DOHH2 (cell line): ENCODE data around the gene TBC1D14.

Experiments
- H3F3A ChIP-seq: fragments of 200-600 bp; sonication (generic), shearing (Covaris generic); 2 replicates; pipeline ENCODE4 v1.6.0; 2016; ENCODE audit warnings: antibody characterized with exemption, mild to moderate bottlenecking; ENCODE audit not compliant: control insufficient read depth, insufficient read depth
- H3K27ac ChIP-seq: fragments of 200-600 bp; sonication (generic); 2 replicates; pipeline ENCODE4 v1.5.1; 2014; ENCODE audit warnings: low read depth, mild to moderate bottlenecking, low read length, moderate library complexity
- H3K27me3 ChIP-seq: fragments of 200-600 bp; sonication (generic); 2 replicates; pipeline ENCODE4 v1.6.1; 2014; ENCODE audit warnings: mild to moderate bottlenecking, low read length, mixed read lengths; ENCODE audit not compliant: control insufficient read depth
- H3K36me3 ChIP-seq: fragments of 200-600 bp; sonication (generic); 2 replicates; pipeline ENCODE4 v1.6.1; 2014; ENCODE audit warnings: mild to moderate bottlenecking, low read length, moderate library complexity, mixed read lengths; ENCODE audit not compliant: control insufficient read depth
- H3K4me1 ChIP-seq: fragments of 200-600 bp; sonication (generic); 2 replicates; pipeline ENCODE4 v1.6.1; 2014; ENCODE audit warnings: mild to moderate bottlenecking, low read length, mixed read lengths; ENCODE audit not compliant: control insufficient read depth
- H3K4me2 ChIP-seq: fragments of 200-600 bp; sonication (generic); 2 replicates; pipeline ENCODE4 v1.6.0; 2014; ENCODE audit warnings: mild to moderate bottlenecking, low read length, moderate library complexity
- H3K4me3 ChIP-seq: fragments of 200-600 bp; sonication (generic); 2 replicates; pipeline ENCODE4 v1.5.1; 2014; ENCODE audit warnings: mild to moderate bottlenecking, low read length, mixed read lengths
- H3K79me2 ChIP-seq: fragments of 200-600 bp; sonication (generic); 2 replicates; pipeline ENCODE4 v1.6.1; 2014; ENCODE audit warnings: mild to moderate bottlenecking, low read length, mixed read lengths; ENCODE audit not compliant: control insufficient read depth
- H3K9me2 ChIP-seq: fragments of 200-600 bp; sonication (generic); replicated peaks from 2 replicates; pipeline ENCODE4 v1.6.1; 2014; ENCODE audit warnings: mild to moderate bottlenecking, low read length, mixed read lengths; ENCODE audit not compliant: control insufficient read depth
- H3K9me3 ChIP-seq: fragments of 200-600 bp; sonication (generic); 2 replicates; pipeline ENCODE4 v1.6.1; 2014; ENCODE audit warnings: antibody characterized with exemption, low read length, mixed read lengths; ENCODE audit not compliant: control insufficient read depth, insufficient read depth
- H4K20me1 ChIP-seq: fragments of 200-600 bp; sonication (generic); 2 replicates; pipeline ENCODE4 v1.6.0; 2014; ENCODE audit warnings: low read depth, mild to moderate bottlenecking, antibody characterized with exemption, low read length, moderate library complexity; ENCODE audit not compliant: control insufficient read depth, insufficient read depth
- CTCF ChIP-seq: fragments of 200-600 bp; sonication (generic); IDR thresholded peaks from one replicate; pipeline ENCODE4 v1.5.1; 2014; ENCODE audit warnings: antibody characterized with exemption, mild to moderate bottlenecking, low read depth, low read length; ENCODE audit not compliant: poor library complexity, severe bottlenecking
- EZH2phosphoT487 ChIP-seq: fragments of 200-600 bp; sonication (generic); IDR thresholded peaks from 2 replicates; pipeline ENCODE4 v1.6.1; 2017; ENCODE audit warnings: borderline replicate concordance, mild to moderate bottlenecking, antibody characterized with exemption, low read length, moderate library complexity, mixed read lengths

Gene TBC1D14

DNA sequence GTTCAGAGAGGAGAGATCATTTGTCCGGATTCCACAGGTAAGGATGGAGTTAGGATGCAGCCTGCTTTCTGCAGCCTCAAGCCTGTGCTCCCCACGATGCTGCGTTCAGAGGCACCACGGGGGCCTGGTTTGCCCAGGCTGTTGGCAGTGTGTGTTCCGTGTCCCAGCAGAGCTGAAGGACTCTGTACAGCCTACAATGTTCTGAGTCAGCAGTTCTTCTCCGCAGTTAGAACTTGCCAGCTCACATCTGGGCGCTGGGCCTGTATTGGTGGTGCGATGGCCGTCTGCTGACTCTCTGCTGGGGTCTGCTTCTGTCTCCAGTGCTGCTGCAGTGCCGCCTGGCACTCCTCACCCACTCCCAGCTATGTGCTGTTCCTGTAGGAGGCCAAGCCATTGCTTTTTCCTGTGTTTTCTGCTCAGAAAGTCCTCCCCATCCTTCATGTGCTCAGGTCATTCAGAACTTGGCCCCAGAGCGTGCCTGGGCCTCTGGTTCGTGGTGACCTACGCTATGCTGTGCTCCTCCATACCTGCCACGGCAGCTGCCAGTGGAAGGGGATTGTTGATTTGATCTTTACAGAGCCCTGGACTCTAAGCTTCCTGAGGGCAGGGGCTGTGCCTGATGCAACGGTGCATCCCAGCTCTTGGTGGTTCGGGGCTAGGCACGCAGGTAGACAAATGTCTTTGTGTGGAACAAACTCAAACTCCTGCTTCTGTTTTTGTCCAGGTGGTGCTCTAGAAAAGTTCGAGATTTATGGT is 91.0 kb downstream of the TBC1D14 start:
- H3K27ac ChIP-seq: no peak overlapping the region
- no peaks in the 10 kb centered on the region for H3K4me1 ChIP-seq
- H3K27me3 ChIP-seq: no peaks in the 10 kb centered on the region
- H3K9me3 ChIP-seq: no peaks in the 10 kb centered on the region
- H3K4me3 ChIP-seq: no peak overlapping the region
- TF ChIP-seq CTCF (no peak), EZH2phosphoT487 (no peak)
- no peak overlapping the region for H3K4me2 ChIP-seq
- H3K79me2 ChIP-seq: no peaks in the 10 kb centered on the region
- H3F3A ChIP-seq: no peaks in the 10 kb centered on the region
- no peaks in the 10 kb centered on the region for H4K20me1 ChIP-seq
- peaks cover 79% of the 10 kb centered on the region for H3K36me3 ChIP-seq
- no peaks in the 10 kb centered on the region for H3K9me2 ChIP-seq

DNA sequence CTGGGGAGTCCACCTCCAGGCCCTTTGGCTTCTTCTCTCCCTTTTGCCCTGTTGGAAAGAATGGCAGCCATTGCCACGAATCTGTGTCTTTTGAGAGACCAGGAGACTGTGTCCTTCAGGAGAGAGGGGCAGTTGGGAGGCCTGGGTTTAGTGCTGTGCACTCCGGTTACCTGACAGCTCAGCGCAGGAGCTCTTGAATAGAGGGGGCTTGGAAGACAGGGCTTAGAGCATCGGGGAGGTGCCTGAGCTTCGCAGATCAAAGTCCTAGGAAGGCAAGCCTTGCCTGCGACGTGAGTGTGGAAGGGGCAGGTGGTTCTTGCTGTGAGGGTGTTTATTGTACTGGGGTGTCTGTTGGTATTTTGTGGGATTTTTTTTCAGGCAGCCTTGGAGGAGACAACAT is 91.6 kb downstream of the TBC1D14 start:
- no peak overlapping the region for H3K27ac ChIP-seq

GRCh38 chr4:7002336-7002735 is 92.7 kb downstream of the TBC1D14 start:
- no peaks in the 10 kb centered on the region for H3K4me1 ChIP-seq
- peaks cover 79% of the 10 kb centered on the region for H3K36me3 ChIP-seq
- H3K79me2 ChIP-seq: no peaks in the 10 kb centered on the region

More for the DNA sequence above, 91.6 kb downstream of the TBC1D14 start:
- Histone ChIP-seq H3K4me2 (no peak overlapping the region), H3K4me1 (no peaks in the 10 kb centered on the region), H3K9me2 (no peaks in the 10 kb centered on the region), H3K27me3 (no peaks in the 10 kb centered on the region), H4K20me1 (no peaks in the 10 kb centered on the region), H3K36me3 (peaks cover 78% of the 10 kb centered on the region), H3K4me3 (no peak overlapping the region), H3K79me2 (no peaks in the 10 kb centered on the region), H3K9me3 (no peaks in the 10 kb centered on the region), H3F3A (no peaks in the 10 kb centered on the region)
- no peak for TF ChIP-seq CTCF
- TF ChIP-seq EZH2phosphoT487: no peak

More at GRCh38 chr4:7002336-7002735, 92.7 kb downstream of the TBC1D14 start:
- H3K27me3 ChIP-seq: no peaks in the 10 kb centered on the region
- TF ChIP-seq EZH2phosphoT487: no peak
- TF ChIP-seq CTCF: no peak
- H3F3A ChIP-seq: no peaks in the 10 kb centered on the region
- H3K27ac ChIP-seq: no peak overlapping the region
- H3K9me2 ChIP-seq: no peaks in the 10 kb centered on the region
- H3K4me2 ChIP-seq: no peak overlapping the region
- H3K4me3 ChIP-seq: no peak overlapping the region
- no peaks in the 10 kb centered on the region for H4K20me1 ChIP-seq
- H3K9me3 ChIP-seq: no peaks in the 10 kb centered on the region
